HG03025 (cell line): ENCODE results near the gene KIR3DL2.
"Not testable (repeated sequence)": the region's sequence is repeated elsewhere in the genome, so short reads cannot be mapped to it uniquely, and the experiment has no call there.

ENCODE experiments used
- ATAC-seq: cut with Tn5 transposase; IDR thresholded peaks from one replicate; pipeline ENCODE4 v1.9.1; 2021; ENCODE audit warnings: mild to moderate bottlenecking, moderate library complexity; ENCODE audit not compliant: unreplicated experiment, low FRiP score

Gene KIR3DL2

DNA sequence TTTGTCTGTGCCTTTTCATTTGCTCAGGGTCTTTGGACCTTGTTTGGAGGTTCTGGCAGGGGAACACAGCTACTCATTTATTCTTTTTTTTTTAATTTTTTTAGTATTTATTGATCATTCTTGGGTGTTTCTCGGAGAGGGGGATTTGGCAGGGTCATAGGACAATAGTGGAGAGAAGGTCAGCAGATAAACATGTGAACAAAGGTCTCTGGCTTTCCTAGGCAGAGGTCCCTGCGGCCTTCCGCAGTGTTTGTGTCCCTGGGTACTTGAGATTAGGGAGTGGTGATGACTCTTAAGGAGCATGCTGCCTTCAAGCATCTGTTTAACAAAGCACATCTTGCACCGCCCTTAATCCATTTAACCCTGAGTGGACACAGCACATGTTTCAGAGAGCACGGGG is 57.7 kb downstream of the KIR3DL2 start:
- ATAC-seq = not testable (repeated sequence)
